ENCODE measurements around the gene PRAMEF13.
"Not testable (repeated sequence)": the region's sequence is repeated elsewhere in the genome, so short reads cannot be mapped to it uniquely, and the experiment has no call there.

DNA sequence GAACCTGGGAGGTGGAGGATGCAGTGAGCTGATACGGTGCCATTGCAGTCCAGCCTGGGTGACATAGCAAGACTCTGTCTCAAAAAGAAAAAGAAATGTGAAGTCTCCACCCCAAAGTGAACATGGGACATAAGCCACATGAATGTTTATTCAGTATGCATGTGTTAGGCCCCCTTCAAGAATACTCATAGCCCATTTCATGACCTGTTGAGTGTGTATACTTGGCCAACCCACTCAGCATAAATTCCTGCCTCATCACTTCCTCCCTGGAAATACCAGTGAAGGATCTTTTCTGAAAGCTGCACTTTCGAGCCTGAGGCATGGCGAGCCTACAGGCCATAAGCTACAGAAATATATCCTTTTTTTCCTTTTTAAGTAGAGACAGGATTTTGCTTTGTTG is 18.0 kb upstream of the PRAMEF13 start:
- TF ChIP-seq ZNF354C (tag by site-specific recombination; IDR thresholded peaks at IDR 0.05; ENCODE audit: borderline replicate concordance, low read depth); ZNF146 (tag by site-specific recombination; IDR thresholded peaks at IDR 0.05); SALL2 (tag by site-specific recombination; IDR thresholded peaks at IDR 0.05; ENCODE audit: borderline replicate concordance); TCF7L2 (IDR thresholded peaks at IDR 0.05; ENCODE audit: borderline replicate concordance, low read depth, low read length); SP2 (tag by site-specific recombination; IDR thresholded peaks at IDR 0.05); ZNF214 (tag by site-specific recombination; IDR thresholded peaks at IDR 0.05; ENCODE audit: borderline replicate concordance); TRIM28 (IDR thresholded peaks at IDR 0.05; ENCODE audit: borderline replicate concordance, low read length); YY1 (tag by site-specific recombination; IDR thresholded peaks at IDR 0.05): not testable (repeated sequence)
- TF ChIP-seq, protein P1, sequence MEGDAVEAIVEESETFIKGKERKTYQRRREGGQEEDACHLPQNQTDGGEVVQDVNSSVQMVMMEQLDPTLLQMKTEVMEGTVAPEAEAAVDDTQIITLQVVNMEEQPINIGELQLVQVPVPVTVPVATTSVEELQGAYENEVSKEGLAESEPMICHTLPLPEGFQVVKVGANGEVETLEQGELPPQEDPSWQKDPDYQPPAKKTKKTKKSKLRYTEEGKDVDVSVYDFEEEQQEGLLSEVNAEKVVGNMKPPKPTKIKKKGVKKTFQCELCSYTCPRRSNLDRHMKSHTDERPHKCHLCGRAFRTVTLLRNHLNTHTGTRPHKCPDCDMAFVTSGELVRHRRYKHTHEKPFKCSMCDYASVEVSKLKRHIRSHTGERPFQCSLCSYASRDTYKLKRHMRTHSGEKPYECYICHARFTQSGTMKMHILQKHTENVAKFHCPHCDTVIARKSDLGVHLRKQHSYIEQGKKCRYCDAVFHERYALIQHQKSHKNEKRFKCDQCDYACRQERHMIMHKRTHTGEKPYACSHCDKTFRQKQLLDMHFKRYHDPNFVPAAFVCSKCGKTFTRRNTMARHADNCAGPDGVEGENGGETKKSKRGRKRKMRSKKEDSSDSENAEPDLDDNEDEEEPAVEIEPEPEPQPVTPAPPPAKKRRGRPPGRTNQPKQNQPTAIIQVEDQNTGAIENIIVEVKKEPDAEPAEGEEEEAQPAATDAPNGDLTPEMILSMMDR (tag by site-specific recombination; IDR thresholded peaks at IDR 0.05), result not testable (repeated sequence)
- TF ChIP-seq, protein P2, sequence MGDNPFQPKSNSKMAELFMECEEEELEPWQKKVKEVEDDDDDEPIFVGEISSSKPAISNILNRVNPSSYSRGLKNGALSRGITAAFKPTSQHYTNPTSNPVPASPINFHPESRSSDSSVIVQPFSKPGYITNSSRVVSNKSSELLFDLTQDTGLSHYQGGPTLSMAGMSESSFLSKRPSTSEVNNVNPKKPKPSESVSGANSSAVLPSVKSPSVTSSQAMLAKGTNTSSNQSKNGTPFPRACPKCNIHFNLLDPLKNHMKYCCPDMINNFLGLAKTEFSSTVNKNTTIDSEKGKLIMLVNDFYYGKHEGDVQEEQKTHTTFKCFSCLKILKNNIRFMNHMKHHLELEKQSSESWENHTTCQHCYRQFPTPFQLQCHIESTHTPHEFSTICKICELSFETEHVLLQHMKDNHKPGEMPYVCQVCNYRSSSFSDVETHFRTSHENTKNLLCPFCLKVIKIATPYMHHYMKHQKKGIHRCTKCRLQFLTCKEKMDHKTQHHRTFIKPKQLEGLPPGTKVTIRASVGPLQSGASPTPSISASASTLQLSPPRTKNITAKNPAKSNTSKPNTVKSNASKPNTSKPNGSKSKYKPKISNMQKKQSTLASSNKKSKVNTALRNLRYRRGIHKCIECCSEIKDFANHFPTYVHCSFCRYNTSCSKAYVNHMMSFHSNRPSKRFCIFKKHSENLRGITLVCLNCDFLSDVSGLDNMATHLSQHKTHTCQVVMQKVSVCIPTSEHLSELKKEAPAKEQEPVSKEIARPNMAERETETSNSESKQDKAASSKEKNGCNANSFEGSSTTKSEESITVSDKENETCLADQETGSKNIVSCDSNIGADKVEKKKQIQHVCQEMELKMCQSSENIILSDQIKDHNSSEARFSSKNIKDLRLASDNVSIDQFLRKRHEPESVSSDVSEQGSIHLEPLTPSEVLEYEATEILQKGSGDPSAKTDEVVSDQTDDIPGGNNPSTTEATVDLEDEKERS (tag by site-specific recombination; IDR thresholded peaks at IDR 0.05), result not testable (repeated sequence)

Data from HEK293 (cell line).